Stimulated activated naive CD4-positive, alpha-beta T cell treated with Interleukin-2 at 50 U/mL for 16 hours (primary cell): ENCODE measurements around the gene FHOD3.
"Not testable (repeated sequence)": the region's sequence is repeated elsewhere in the genome, so short reads cannot be mapped to it uniquely, and the experiment has no call there.

Experiments
- DNase-seq: peaks from one replicate; lab custom pipeline; 2025; lab: John Stamatoyannopoulos, UW

The FHOD3 gene

DNA sequence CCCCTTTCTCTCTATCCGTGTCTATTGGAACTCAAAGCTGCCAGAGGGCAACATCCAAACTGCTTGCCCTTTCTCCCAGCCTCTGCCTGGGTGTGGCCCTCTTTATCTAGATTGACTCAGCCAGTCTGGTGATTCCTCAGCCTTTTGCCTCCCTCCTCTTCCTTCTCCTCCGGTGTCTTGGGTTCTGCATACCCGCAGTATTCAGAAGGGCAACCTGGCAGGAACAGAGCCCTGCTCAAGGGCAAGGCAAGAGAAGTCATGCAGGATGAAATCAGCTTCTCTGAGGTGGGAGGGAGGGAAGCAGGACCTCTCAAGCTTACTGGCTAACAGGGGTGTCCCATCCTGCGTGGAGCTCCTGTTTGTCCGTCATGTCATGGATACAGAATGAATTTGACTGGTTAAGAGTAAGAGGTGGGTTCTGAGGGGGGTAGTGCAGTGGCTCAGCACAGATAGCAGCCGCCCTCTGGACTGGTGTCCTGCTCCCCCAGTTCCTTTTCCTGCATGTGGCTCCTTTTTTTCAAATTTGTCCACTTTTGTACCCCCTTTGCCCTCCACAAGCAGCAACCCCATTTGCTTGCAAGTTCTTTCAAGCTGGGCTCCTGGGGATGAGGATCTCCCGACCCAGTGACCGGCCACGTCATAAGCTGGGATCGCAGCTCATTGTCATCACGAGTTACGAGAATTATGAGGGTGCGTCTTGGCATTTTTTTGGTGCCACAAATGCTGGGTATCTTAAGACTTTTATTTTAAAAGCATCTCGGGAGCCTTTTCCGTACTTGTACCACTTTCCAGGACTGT lies 154.1 kb downstream of the FHOD3 start:
- no peak for DNase-seq

GRCh38 chr18:36454245-36454644 lies 156.7 kb downstream of the FHOD3 start:
- DNase-seq, result no peak

GRCh38 chr18:36454848-36455458 lies 157.4 kb downstream of the FHOD3 start:
- DNase-seq, result no peak

DNA sequence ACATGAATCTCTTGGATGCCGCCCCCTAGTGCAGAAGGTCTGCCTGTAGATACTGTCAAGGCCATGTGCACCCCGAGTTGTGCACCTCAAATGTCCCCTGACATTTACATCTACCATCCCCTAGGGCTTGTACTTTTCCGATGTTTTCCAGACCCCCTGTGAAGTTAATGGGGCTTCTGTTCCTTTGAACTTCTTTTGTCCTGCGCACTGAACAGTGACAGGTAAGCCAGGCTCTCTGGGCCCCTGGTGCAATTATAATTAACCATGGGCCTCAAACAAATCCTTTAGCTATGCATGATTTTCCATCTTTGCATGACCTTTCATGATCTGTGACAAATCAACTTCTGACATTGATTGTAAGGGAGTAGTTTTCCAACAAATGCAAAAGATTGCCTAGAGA lies 158.4 kb downstream of the FHOD3 start:
- no peak for DNase-seq

- DNase-seq, result no peak
Observed at GRCh38 chr18:36456622-36457021, 159.1 kb downstream of the FHOD3 start.

GRCh38 chr18:36457683-36458082 lies 160.2 kb downstream of the FHOD3 start:
- no peak for DNase-seq

- DNase-seq, result no peak
Observed at GRCh38 chr18:36458306-36458705, 160.8 kb downstream of the FHOD3 start.

DNA sequence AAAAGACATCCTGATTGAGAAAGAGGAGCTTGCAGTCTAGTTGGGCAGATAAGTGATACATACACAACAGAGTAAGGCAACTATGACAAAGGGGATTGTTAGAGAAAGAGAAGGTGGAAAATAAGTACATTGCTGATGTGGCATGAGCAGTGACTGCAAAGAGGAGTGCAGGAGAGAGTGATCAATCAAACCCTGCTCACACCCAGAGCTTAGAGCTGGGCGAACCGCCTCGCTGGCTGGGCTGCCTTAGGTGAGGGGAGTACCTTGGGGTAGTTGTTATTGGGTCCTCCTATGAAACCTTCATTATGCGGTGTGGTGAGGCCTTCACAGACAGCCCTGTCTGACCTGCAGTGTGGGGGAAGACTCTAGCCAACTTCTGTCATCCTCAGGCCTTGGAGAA lies 161.7 kb downstream of the FHOD3 start:
- DNase-seq, result no peak

GRCh38 chr18:36459786-36460185 lies 162.3 kb downstream of the FHOD3 start:
- no peak for DNase-seq

GRCh38 chr18:36460324-36460850 lies 162.9 kb downstream of the FHOD3 start:
- no peak for DNase-seq

GRCh38 chr18:36460854-36461253 lies 163.3 kb downstream of the FHOD3 start:
- no peak for DNase-seq

- no peak for DNase-seq
Observed at GRCh38 chr18:36461551-36461987, 164.1 kb downstream of the FHOD3 start.

DNA sequence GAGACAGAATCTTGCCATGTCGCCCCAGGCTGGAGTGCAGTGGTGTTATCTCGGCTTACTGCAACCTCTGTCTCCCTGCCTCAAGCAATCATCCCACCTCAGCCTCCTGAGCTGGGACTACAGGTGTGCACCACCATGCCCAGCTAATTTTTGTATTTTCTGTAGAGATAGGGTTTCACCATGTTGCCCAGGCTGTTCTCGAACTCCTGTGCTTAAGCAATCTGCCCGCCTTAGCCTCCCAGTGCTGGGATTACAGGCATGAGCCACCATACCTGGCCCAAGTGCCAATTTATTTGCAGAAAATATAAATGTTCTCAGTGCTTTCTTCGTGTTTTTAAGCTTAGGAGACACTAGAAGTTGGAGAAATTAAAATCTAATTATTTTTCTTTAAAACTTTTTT lies 166.0 kb downstream of the FHOD3 start:
- not testable (repeated sequence) for DNase-seq

DNA sequence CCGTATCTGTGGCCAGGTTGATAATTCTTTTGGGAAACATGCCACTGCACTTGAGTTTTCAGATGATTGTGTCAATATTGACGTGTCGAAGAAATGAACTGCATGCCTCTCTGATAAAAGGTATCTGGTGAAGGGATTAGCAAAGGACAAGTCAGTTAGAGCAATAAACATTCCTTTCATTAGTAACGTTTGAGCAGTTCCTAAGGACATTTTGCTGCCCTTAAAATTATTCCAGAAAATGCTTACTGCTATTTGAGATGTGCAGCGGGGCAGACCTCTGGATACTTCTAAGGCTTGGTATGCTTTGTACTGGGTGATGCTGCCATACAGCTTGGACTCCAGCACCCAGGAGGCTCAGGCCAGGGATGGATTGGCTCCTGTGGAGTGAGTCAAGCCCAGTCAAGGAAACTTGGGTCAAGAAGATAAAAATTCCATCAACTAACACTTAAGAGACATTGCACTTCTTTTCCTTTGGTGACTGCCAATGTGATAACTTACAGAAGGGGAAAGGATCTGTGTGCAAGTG lies 166.7 kb downstream of the FHOD3 start:
- DNase-seq, result no peak

DNA sequence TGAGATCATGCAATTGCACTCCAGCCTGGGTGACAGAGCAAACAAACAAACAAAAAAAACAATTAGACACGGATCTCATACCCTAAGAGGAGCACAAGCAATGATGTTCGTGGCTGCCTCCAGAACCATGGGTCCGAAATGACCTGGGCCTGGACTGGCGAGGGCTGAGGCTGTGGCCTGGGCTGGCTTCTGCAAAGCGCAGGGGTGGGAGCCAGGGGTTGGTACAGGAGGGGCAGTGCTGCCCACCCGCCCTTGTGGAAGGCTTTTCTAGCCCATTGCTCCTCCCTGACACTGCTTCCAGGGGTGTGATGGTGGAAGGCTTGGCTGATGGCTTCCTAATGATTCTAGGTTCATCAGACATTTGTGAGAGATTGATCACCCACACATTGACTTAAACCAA lies 167.8 kb downstream of the FHOD3 start:
- no peak for DNase-seq

- DNase-seq, result no peak
Observed at GRCh38 chr18:36465970-36466369, 168.5 kb downstream of the FHOD3 start.

DNA sequence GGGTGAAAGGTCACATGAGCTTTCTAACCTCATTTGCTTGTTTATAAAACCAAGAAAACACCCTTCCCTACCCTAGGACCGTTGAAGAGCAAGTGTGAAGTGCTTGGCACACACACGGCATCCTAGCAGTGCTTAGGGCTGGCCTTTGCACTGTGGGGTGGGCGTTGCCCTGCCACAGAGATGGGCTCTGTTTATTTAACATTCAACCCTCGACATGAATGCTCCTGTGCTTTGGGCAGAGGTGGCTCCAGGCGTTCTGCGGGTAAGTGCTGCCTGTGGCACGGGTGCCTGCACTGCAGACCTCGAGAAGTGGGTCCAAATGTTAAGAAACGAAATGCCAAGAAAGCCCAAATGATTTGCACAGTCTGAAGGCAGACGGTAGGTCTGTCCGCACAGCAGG lies 170.1 kb downstream of the FHOD3 start:
- no peak for DNase-seq

DNA sequence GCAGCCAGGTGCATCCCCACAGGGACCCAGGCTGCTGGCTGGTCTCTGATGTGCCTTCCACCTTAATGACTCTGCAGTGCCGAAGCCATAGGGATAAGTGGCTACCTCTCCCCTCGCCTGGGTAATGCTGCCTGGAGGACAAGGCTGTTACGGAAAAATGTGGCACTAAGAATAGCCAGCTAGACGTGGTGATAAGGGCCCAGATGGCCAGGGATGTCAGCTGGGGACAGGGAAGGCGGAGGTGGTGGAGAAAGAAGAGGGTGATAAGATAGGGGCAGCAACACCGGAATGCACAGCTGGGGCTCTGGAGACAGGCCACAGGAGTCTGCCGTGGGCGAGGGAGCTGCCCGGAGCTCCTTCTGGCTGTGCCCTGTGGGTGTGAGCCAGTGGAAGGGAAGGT lies 170.6 kb downstream of the FHOD3 start:
- no peak for DNase-seq

DNA sequence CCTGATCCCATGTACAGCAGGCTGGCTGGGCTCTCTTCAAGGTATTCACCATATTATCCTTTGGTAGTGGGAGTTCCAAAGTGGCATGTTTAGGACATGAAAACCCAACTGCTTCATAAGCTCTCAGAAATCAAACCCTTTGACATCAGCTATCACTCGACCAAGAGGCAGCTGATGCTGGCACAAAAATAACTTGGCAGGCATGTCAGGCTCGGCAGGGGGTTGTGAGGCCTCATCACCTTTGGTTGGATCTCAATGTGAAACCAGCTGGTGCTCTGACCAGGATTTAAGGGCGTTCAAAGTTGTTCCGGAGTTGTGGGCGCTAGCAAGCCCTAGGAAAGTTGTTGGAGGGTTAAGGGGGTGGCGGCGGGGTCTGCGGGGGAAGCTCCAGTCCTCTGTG lies 171.9 kb downstream of the FHOD3 start:
- DNase-seq, result no peak

- no peak for DNase-seq
Observed at GRCh38 chr18:36470896-36471295, 173.4 kb downstream of the FHOD3 start.

DNA sequence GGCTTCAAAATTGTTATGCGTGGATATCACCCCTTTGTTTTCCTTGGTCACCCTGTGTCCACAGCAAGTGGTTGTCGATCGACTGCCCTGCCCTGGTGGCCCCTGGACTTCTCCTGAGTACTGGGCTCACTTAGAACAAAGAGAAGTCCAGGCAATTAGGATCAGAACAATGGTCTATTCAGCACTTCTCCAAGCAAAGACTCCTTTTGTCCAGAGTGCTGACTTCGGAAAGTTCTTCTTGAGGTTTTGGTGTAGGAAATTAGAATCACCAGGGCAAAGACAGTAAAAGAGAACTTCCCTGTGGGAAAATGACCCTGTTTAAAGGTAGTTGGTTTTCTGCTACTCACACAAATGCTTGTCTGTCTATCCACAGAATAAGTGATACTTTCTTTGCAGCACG lies 173.9 kb downstream of the FHOD3 start:
- DNase-seq, result no peak

GRCh38 chr18:36476433-36476832 lies 178.9 kb downstream of the FHOD3 start:
- no peak for DNase-seq

DNA sequence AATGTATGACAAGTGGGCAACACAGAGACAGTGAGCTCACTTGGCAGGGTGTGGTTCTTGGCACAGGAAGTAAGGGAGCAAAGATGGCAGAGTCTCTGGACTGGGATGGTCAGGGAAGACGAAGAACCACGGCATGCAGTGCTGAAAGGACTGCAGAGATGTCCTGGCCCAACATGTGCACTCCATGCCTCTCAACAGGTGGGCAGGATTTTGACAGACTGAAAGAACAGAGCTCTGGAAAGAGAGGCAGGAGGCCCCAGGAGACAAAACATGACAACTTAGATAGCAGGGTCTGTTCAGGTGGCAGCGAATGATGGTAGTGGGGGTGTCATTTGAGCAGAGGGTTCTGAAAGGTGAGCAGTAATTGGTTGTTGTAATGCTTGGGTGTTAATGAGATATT lies 180.3 kb downstream of the FHOD3 start:
- DNase-seq, result no peak
